ENCODE measurements around the gene CDHR3.

DNA sequence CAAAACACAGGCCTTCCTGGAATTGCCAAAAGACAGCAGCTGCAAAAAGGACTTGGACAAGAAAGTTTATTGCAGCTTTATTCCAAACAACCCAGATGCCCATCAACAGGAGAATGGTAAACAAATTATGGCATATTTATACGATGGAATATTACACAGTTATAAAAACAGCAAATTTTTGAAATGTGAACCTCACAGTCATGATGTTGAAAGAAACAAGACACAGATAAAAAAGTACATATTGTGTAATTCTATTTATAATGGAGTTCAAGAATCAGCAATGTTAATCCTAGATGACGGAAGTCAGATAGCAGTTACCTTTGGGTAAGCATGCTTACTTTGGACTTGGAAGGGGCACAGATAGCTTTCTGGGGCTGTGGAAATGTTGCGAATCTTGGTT, 104.6 kb downstream of the CDHR3 start:
- TF ChIP-seq CTCF (conservative IDR thresholded peaks at IDR 0.05; ENCODE audit: low read length) = no peak
- TF ChIP-seq EZH2phosphoT487 (IDR thresholded peaks at IDR 0.05; ENCODE audit: borderline replicate concordance) = no peak

Measured in Loucy (cell line).